GM19397 (cell line): ENCODE measurements around the gene LGALS3.
A peak's percentile ranks its signal among the peaks of the same experiment; 100 is the strongest.

Source experiments
- ATAC-seq: cut with Tn5 transposase; IDR thresholded peaks from one replicate; pipeline ENCODE4 v1.9.1; 2021; ENCODE audit warnings: mild to moderate bottlenecking, moderate library complexity; ENCODE audit not compliant: unreplicated experiment

Gene LGALS3

DNA sequence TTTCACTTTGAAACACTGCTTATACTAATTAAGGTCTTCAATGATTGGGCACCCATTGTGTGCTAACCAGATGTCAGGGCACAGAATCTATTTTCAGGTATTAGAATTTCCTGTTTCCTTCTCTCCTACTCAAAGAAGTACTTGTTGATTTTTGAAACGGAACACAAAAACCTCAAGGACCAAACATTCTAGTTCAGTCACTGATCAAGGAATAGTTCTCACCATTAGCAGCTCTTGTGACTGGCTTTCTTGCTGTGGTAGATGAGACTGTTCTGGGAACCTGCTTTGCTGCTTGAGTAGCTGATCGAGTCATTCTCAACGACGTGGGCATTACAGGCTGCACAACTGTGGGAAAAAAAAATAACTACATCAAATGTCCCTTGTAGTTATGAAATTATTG is 51.4 kb downstream of the LGALS3 start:
- ATAC-seq: peak; percentile 61

DNA sequence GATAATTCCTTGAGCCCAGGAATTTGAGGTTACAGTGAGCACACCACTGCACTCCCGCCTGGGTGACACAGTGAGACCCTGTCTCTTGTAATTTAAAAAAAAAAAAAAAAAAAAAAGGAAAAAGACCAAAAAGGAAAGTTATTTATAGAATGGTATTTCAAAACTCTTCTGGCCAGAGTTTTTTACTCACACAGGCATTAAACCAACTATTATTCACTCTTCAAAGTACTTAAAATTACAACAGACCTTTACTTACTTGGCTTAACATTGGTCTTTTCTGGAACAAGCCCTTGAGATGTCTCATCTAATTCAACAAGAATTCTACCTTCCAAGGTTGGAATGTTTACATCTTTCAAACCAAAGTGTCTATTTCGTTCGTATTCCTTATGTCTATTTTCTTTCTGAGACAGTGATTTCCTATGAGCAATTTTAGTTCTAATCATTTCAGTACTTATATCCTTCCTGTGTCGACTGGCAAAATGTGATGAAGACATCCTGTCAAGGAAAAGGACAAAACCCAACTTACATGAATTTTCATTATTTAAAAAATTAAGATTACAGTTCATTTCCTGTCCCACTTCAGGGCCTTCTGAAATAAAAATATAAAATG is 59.7 kb downstream of the LGALS3 start:
- ATAC-seq: no peak

DNA sequence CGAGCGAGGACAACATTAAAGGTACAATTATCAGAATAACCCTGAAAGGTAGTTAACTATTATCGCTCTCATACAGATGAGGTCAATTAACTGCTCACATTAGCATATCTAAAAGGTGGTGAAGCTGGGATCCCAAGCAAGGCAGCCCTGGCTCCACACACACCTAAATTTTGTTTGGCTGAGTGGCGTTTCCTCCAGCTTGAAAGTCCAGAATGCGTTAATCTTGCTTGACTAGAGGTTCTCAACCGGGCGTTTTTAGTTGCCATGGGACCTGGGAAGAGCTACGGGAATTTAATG is 61.8 kb downstream of the LGALS3 start:
- ATAC-seq: no peak

DNA sequence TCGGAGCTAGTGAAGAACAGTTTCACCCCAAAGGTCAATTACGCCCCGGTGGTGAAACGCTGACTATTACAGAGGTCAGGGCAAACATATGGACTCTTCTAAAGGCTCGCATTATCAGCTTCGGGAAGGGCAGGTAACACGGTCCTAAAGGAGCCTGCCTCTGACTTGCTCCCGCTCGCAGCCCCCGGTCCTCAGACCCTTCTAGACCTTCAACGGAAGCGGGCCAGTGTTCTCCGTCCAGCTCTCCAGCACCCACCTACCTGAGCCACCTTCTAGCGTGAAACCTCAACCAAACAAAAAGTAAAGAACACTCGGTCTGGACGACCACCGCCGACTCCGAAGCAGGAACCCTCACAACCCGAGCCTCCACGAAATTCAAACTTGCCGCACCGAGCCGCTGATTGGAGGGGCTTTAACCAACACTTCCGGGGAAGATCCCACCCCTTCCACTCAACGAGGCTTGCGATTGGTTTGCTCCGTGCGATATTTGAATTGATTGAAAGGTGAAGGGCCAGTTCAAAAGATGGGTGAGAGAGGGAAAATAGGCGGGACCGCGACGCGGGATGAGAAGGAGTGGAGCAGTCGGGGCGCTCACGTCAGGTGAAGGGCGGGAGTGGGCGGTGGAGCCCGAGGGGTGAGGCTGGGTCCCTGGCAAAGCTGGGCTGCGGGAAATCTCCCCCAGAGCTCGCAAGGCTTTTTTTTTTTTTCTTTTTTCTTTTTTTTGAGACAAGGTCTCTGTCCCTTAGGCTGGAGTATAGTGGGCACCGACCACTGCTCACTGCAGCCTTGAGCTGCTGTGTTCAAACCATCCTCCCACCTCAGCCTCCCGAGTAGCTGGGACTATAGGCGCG is 62.4 kb downstream of the LGALS3 start, which contains the start of gene DLGAP5:
Gene DLGAP5, minus strand, starts transcription at position 383 of the 851 bp plus-strand sequence. CDS start 2,406 bp downstream, outside the sequence.
- peak; percentile 93 for ATAC-seq

DNA sequence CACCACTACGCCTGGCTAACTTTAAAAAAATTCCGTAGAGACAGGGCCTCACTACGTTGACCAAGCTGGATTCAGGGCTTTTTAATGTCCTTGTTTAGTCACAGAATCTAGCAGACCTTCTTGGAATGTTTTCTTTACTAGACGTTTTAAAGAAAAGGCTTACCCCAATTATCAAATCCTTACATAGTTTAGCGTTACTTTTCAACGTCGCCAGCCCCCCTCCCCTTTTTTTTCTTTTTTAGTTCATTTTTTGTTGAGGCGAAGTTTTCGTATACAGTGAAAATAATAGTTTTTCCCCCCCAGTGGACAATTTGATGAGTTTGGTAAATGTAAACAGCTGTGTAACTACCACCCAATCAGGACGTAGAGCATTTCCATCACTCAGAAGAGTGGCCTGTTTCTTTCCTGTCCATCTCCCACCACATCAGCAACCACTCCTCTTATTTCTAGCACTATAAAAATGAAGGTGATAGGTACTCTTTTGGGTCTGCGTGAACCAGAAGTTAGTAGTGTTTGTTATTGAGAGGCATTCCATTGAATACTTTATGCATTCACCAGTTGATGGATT is 63.1 kb downstream of the LGALS3 start:
- no peak for ATAC-seq

DNA sequence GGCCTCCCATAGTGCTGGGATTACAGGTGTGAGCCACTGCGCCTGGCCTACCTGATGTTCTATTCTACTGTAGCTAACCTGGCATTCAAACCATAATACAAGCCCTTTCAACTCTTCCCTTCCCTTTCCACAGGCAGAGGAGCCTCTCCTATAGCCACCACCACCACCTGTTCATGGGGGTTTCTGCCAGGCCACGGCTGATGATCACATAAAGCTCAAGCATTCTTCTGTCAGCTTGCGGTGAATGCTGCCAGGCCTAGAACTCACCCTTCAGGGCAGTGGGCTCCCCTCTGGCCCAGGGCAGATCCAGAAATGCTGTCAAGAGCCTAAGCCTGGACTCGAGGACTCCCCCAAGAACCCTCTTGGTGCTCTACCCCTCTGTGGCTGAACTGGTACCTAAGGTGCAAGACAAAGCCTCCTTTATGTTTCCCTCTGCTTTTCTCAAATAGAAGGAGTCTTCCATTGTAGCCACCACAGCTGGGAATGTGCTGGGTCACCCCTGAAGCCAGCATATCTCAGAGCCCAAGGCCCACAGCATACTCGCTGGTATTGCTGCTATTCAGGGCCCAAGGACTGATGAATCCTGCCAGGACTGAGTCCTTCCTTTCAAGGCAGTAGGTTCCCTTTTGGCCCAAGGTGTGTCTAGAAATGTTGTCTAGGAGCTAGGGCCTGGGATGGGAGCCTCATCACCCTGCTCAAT is 65.8 kb downstream of the LGALS3 start:
- no peak for ATAC-seq
